Measurements from ENCODE around the gene MTF1.

MTF1 gene

DNA sequence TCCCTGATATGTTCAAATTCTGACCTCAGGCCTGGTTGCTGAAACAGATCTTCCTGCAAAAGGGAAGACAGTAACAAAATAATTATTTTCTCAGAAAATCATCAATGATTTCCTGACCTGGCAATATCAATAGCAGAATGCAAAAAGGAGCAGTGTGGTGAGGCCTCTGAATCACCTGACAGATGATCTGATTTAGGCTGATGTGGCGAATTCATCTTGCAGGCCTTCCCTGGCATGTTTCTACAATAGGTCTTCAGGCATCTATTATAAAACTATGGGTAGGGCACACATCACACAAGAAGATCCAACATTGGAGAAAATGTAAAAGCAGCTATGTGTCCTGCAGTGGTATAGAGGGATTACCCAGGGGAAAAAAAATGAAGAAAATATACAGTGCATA lies 7.1 kb upstream of the MTF1 start:
- no peak for DNase-seq

DNA sequence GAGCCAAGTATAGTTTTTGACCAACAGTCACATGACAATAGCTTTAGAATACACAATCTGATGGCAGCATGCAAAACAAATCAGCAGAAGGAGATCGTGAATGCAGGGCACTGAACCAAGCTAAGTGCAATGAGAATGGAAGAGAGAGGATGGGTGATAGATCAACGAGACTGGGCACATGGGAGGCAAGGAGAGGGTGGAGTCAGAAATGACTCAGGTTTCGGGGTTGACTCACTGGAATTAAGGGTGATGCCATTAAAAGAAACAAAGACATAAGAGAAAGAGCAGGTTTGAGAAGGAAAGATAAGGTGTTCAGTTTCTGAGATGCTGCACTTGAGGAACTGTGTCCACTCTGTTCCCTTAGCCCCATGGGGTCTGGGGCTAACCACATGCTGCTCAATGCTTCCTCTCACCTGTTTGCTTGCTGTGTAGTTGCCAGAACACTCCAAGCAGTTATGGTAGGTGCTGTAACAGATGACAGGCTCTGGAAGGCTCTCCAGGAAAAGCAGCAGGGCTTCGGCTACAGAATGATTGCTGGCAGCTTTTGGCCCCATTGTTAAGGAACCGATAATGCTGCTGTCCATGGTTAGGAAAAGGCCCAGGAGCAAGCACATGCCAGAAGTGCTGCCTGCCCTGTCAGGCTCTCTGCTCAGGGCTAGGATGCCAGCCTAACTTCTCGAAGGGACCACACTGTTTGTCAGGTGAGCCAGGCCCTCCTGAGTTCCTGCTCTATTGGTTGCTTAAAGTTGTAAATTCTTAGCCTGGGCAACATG lies 6.1 kb upstream of the MTF1 start:
- peak; percentile 6 for DNase-seq

DNA sequence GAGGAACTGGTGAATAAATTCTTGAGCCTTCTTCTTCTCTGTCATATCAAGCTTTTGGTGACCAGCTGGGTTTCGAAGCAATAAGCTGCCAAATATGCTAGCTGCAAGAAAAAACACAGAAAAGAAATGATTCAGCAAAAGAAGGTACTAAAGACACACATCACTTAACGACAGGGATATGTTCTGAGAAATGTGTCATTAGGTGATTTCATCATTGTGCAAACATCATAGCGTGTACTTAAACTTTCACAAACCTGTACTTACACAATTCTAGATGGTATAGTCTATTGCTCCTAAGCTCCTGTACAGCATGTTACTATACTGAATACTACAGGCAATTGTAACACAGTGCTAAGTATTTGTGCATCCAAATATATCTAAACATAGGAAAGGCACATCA lies 2.9 kb upstream of the MTF1 start:
- DNase-seq, result peak; percentile 4

DNA sequence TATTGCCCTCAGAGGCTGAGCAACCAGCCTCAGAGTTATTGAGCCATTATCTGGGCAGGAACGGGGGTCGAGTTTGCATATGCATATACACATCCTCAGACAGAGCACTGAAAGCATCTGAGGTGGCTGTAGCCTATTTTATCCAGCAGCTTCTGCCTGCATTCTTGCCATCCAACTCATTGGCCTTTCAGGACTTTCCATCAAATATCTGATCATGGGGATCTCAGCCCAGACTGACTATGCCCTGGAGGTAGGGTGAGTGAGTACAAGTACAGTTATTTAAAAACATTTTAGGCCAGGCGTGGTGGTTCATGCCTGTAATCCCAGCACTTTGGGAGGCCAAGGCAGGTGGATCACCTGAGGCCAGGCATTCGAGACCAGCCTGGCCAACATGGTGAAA lies 1.8 kb upstream of the MTF1 start:
- no peak for DNase-seq

DNA sequence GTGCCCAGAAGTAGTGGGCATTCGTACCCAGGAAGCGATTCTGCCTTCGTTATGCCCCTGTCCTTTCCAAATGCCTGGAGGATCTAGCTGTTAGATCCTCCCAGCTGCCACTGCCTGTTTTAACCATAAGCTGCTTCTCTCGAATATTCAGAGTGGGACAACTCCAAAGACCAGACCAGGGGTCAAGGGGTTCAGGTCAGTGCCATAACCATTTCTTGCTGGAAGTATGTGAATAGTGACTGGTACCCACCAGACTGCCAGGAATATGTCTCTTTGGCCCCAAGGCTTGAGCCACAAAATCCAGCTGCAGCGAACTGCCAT lies 914 bp upstream of the MTF1 start:
- no peak for DNase-seq

DNA sequence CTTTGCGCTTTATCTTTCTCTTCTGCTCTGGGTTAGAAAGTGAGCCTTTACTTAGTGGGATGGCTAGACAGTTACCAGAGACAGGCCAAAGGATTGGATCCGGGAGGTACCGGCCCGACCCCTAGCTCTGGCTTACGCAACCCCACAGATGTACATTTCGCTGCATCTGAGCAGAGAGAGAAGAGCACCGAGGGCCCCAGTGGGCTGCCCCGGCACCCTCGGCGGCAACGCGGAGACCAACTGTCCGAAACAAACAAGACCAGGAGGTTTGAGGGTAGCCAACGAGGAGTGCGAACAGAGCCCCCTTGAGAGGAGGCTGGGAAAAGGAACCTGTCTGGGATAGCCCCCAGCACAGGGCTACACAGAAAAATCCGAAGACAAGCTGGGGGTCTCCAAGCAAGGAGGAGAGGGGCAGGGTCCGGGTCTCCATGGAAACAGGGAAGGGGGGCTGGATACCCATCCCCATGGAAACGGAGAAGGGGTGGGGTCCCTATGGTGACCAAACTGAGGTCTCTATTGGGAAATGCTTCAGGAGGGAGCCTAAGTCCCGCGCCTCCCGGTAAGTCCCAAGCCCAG lies 373 bp downstream of the MTF1 start:
- no peak for DNase-seq

DNA sequence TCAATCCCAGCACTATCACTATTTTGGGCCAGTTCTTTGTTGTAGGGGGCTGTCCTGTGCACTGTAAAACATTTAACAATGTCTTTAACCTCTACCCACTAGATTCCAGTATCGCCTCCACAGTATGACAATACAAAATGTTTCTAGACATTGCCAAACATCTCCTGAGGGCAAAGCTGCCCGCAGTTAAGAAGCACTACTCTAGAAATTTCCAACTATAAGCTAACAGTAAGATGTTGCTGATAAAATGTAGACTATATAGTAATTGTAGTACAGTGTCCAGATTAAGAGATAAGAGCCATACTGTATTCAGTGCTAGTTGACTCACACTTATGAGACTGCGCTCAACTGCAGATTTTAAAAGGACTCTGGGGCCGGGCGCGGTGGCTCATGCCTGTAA lies 5.0 kb downstream of the MTF1 start:
- no peak for DNase-seq

DNA sequence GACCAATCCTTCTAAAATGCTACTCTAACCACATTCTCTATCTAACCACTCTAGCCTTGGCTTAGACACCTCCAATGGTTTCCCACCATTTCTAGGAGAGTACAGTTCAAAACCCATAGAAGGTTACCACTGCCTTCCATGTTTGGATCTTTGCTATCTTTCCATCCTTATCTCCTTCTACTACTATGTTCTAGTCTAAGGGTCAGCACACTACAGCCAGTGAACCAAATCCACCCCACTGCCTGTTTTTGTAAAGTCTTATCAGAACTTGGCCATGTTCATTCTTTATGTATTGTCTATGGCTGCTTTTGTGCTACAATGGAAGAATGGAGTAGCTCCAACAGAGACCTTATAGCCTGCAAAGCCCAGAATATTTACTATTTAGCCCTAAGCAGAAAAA lies 6.2 kb downstream of the MTF1 start:
- DNase-seq, result no peak

DNA sequence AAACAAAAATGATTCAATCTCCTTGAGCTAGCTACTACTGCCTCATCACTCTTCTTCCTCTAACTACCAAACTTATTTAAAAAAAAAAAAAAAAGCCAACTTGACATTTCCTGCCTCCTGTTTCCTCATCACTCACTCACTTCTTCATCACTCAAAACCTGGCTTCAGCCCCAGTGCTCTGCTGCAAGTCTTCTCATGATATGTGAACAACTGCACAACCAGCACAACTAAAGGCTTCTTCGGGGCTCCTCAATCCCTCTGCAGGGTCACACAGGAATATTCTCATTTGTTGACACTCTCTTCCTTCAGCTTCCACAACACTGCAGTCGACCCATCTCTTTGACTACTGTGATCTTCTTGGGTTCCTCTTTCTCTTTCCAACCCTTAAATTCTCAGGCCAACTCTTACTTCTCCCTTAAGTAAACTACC lies 7.6 kb downstream of the MTF1 start:
- DNase-seq, result no peak

DNA sequence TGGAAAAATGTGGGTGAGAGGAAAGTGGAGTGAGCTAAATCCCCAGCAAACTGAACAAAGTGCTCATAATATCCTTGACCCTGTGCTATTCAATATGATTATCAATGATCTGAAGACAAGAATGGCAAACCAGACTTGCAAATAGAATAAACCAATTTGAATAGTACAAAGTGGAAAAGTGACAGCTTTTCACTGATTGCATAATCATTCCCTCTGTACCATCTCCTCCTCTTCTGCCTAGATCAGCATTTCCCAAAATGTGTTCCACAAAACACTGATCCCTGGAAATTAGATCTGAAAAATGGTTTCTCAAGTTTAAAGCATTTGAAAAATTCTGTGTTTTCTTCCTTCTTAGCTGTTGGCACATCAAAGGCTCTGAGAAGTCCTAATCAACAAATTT lies 8.1 kb downstream of the MTF1 start:
- DNase-seq, result no peak

DNA sequence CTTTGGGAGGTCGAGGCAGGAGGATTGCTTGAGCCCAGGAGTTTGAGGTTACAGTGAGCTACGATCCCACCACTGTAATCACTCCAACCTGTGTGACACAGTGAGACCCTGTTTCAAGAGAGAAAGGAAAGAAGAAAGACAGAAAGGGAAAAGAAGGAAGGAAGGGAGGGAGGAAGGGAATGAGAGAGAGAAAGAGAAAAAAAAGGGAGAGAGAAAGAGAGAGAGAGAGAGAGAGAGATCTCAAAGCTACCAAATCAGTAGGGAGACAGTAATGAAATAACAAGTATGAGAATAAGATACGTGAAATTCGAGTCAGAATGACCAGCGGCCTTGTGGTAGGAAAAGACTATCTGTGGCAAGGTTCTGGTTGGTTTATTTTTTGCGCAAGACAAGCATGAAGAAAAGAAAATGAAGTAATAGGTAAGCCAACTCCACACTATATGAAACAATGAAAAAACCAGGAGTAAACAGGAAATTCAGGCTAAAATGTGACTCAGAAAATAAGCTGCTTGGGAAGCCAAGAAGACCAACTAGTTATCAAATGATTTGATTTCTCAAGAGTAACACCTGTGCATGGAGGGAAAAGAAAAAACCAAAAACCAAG lies 8.9 kb downstream of the MTF1 start:
- DNase-seq, result no peak

DNA sequence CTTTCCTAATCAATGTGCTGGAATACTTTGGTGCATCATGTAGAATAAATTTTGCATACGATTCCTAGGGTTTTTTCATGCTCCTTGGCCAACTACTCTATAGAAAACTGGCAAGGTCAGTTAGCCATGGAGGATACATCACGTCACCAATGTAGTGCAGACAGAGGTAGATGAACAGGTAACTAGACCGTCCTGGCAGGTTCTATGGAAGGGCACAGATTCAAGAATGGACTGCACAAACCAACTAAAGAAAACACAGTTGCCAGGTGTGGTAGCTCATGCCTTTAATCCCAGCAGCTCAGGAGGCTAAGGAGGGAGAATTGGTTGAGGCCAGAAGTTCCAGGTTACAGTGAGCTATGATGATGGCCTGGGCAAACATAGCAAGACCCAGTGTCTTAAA lies 9.9 kb downstream of the MTF1 start:
- DNase-seq, result no peak

DNA sequence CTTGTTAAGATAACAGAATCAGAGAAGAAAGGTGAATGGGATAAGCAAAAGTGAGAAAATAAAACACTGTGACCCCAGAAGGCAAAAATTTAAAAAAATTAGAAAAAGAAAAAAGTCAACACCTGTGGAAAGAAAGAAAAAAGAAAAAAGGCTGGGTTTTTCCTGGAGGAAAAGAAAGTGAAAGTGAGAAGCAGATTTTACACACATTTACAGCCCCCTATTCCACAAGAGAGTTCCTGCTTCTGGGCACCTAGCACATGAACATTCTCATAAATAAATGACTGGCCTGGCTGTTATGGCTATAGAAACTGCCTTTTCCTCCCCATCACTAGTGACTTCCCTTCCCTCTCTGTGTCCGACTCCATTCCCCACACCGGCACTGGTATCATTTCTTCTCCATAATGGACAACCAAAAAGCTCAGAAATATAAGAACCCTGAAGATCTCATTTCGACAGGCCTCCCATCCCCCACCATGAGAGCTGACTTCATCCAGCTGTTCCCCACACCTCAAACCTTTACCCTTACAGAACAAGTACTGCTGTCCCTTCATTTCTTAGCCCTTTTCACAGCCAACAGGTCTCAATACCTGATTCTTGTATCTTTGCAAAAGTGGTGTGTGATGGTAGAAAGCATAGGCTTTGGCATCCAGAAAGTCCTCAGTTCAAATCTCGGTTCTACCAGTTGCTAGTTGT lies 12.6 kb downstream of the MTF1 start:
- DNase-seq, result no peak

DNA sequence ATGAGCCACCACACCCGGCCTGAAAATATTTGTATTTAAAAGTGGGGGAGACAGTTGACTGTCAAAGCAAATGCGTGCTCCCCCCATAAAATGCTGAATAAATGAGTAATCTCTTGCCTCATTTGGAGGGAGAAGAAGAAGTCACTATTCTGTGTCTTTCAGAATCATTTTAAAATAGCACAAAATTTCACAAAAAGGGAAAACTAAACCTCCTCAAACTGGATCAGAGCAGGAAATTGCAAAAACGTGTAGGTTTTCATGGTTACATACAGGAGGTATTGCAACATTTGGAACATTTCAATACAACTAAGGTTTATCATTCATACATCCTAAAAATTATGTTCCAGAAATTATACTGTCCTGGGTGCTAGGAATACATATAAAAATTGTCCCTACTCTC lies 13.6 kb downstream of the MTF1 start:
- DNase-seq, result no peak

DNA sequence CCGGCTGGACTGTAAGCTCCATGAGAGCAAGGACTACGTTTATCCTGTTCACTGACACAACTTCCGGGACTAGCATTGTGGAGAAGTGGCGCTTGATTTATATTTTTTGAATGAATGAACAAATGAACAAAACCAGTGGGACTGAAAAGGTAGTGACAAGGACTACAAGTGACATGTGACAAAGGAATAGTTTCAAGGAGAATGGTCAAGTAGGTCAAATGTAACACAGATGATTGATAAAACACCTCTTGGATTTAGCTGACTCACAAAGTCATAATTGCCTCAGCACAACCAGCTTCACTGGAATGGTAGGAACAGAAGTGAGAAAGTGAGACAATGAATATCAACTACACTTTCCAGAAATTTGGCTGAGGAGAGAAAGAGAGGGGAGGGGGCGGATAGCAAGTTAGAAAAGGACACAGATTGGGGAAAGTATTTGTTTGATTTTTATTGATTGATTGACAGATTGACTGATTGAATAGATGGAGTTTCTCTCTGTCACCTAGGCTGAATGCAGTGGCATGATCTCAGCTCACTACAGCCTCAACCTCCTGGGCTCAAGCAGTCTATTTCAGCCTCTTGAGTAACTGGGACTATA lies 14.2 kb downstream of the MTF1 start:
- no peak for DNase-seq

DNA sequence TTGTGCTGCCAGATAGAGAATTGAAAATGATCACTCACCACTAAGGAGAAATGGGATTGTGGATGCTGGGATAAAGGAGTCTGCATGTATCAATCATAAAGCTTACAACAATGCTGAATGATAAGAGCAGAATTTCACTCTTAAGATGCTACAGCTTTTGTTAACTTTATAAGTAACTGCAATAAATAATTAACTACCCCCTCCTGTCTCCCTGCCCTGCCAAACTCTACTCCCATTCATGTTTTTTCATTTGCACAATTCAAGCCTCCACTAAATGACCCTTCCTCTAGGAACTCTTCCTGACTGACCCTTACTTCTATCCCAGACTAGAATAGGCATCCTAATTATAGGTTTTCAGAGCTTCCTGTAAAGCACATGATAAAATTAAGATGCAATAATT lies 14.9 kb downstream of the MTF1 start:
- no peak for DNase-seq

DNA sequence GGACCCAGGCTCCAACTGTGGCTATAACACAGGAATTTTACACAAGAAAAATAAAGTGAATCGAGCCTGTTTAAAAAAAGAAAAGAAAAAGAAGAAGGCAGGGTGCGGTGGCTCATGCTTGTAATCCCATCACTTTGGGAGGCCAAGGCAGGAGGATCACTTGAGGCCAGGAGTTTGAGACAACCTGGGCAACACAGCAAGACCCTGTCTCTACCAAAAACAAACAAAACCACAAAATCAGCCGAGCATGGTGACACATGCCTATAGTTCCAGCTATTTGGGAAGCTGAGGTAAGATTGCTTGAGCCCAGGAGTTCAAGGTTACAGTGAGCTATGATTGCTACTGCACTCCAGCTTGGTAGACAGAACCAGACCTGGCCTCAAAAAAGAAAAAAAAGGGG lies 17.7 kb downstream of the MTF1 start:
- no peak for DNase-seq

DNA sequence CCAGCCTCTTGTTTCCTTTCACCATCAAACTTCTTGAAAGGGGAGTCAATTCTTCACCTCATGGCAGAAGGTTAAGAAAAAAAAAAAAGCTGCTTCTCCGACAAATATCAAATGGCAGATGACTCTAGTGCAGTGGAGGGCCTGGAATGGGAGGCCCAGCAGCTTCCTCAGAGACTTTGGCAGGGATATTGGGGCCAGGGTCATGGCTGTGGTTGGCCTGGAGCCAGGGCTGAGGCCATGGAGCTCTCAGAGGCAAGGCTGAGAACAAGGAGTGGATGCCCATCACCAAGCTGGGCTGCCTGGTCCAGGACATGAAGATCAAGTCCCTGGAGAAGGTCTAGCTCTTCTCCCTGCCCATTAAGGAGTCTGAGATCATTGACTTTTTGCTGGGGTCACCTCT lies 18.7 kb downstream of the MTF1 start:
- no peak for DNase-seq

DNA sequence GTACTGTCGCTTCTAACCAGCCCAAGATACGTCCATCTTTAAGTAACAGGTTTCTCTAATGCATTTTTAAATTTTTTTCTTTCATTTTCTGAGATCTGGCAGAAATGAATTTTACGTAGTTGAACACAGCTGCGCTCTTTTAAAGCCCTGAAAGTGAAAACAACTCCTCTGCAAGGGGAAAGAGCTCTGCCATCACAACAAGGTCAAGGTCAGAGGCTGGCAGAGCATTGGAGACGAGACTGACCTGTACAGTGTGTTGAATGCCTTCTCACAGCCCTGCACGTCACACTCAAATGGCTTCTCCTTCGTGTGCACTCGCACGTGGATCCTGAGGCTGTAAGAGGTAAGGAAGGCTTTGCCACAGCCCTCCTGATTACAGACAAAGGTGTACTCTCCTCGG lies 19.7 kb downstream of the MTF1 start:
- no peak for DNase-seq

DNA sequence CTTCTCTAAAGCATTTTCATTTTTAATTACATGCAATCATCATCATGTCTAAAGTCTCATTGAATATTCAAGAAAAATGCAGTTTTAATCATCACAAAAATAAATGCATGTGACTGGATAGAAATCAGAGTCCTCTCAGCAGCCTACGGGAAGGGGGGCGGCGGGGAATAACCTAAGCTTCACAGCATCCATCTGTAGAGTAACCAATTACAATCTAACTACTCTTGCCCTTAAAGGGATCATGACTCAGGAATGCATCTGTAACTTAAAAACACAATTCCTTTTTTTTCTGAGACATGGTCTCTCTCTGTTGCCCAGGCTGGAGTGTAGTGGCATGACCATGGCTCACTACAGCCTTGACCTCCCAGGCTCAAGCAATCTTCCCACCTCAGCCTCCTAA lies 22.6 kb downstream of the MTF1 start:
- DNase-seq, result no peak

DNA sequence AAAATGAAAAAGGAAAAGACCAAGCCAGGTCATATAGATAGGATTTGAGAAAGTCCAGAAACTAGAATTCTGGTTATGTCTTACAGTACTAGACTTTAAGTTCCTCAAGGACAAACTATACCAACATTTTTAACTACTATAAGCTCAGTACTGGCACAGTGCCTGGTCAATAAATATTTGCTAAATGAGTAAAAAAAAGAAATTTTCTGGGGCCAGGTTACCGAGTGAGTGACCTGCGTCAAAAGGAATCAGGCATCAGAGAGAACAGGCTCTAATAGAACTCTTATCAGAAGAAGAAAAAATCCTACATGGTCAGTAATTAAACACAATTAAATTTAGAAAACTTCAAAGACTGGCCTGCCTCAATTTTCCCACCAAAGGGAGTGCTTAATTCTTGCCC lies 27.6 kb downstream of the MTF1 start:
- DNase-seq, result no peak

DNA sequence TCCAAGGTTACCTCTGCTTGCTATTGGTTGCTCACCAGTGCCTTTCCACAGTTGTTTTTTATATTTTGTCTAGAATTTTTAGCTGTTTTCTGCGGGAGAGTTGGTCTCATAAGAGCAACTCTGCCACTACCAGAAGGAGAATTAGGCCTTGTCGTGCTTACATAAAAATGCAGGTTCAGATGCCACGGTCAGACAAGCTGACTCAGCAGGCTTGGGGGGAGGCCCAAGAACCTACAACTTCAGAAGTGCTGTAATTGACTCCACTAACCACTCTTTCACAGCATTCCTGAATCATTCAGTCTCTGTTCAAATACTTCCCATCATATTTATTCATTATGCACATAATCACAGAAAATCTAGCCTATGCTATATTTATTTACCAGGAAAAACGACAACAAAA lies 28.3 kb downstream of the MTF1 start:
- DNase-seq, result no peak

DNA sequence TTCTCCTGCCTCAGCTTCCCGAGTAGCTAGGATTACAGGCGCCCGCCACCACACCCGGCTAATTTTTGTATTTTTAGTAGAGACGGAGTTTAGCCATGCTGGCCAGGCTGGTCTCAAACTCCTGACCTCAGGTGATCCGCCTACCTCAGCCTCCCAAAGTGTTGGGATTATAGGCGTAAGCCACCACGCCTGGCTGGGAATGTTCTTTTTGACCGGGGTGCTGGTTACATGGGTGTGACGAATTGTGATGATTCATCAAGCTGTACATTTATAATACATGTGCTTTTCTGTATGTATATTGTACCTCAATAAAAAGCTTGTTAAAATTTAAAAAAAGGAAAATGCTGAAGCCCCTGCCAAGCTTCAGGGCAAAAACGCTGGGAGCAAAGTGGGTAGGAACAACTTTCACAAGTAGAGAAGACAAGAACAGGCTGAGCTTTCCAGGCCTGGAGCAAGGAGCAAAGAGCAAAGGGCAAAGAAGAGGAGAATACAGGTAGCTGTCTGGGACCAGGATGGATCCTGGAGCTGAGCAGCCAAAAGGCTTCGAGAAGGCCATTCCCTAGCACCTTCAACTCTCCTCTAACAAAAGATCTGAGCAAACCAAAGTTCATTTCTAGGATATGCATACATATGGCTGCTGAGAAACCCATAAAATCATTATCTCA lies 30.9 kb downstream of the MTF1 start:
- DNase-seq, result no peak
